HFFc6 (cell line): ENCODE measurements around the gene PRR7. TPM values are rescaled to one million over a fixed set of nuclear protein-coding genes. Genes with fewer than 3 reads are reported as not detected.

Experiments
- DNase-seq: peaks from one replicate; pipeline ENCODE4 v3.0.0-alpha.2; 2018
- H3K27ac Mint-ChIP-seq: 2 replicates; pipeline ENCODE4 v1.8.0; 2020; ENCODE audit warnings: mild to moderate bottlenecking, mixed read lengths
- H3K27me3 Mint-ChIP-seq: 2 replicates; pipeline ENCODE4 v1.8.0; 2021; ENCODE audit warnings: mild to moderate bottlenecking, moderate library complexity, mixed read lengths; ENCODE audit not compliant: insufficient read depth
- H3K36me3 Mint-ChIP-seq: 2 replicates; pipeline ENCODE4 v1.8.0; 2021; ENCODE audit warnings: low read depth, mixed read lengths
- H3K4me1 Mint-ChIP-seq: 2 replicates; pipeline ENCODE4 v1.8.0; 2020; ENCODE audit warnings: low read depth, mixed read lengths
- H3K4me3 Mint-ChIP-seq: 2 replicates; pipeline ENCODE4 v1.8.0; 2020; ENCODE audit warnings: mild to moderate bottlenecking, moderate library complexity, mixed read lengths
- H3K9me3 Mint-ChIP-seq: 2 replicates; pipeline ENCODE4 v1.8.0; 2020; ENCODE audit warnings: mild to moderate bottlenecking, mixed read lengths
- total RNA-seq, 6 experiments: library from RNA; stranded (reverse); fragmentation: NEBNext Ultra II Directional; extraction: Animal tissue kit (Norgen Biotek cat#: 25700); gene quantifications; 2 replicates in 1 of 6; 3 replicates in 5 of 6; pipeline ENCODE4 v1.2.3, GENCODE V29; 2021
- TF ChIP-seq, protein P1 (sequence below): fragments of 200-600 bp; sonication (generic); IDR thresholded peaks from 2 replicates; pipeline ENCODE4 v1.5.0; 2021; ENCODE audit warnings: antibody characterized with exemption, mild to moderate bottlenecking

Gene PRR7
- total RNA-seq, 6 experiments from 2014 or later, result 8.9 to 16.9 (median 10.4) TPM

GRCh38 chr5:177492841-177493240 is 46.2 kb downstream of the PRR7 start:
- Mint-ChIP-seq H3K36me3 (peaks cover 24% of the 10 kb centered on the region), H3K4me1 (peaks cover 41% of the 10 kb centered on the region), H3K27ac (peak overlapping the region; percentile 86), H3K4me3 (peak overlapping the region; percentile 66), H3K27me3 (peaks cover 5% of the 10 kb centered on the region), H3K9me3 (no peaks in the 10 kb centered on the region)
- DNase-seq, result no peak
- TF ChIP-seq, protein P1, sequence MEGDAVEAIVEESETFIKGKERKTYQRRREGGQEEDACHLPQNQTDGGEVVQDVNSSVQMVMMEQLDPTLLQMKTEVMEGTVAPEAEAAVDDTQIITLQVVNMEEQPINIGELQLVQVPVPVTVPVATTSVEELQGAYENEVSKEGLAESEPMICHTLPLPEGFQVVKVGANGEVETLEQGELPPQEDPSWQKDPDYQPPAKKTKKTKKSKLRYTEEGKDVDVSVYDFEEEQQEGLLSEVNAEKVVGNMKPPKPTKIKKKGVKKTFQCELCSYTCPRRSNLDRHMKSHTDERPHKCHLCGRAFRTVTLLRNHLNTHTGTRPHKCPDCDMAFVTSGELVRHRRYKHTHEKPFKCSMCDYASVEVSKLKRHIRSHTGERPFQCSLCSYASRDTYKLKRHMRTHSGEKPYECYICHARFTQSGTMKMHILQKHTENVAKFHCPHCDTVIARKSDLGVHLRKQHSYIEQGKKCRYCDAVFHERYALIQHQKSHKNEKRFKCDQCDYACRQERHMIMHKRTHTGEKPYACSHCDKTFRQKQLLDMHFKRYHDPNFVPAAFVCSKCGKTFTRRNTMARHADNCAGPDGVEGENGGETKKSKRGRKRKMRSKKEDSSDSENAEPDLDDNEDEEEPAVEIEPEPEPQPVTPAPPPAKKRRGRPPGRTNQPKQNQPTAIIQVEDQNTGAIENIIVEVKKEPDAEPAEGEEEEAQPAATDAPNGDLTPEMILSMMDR, result no peak

- Mint-ChIP-seq H3K4me1 (peaks cover 51% of the 10 kb centered on the region), H3K4me3 (peak overlapping the region; percentile 94), H3K9me3 (no peaks in the 10 kb centered on the region), H3K36me3 (peaks cover 21% of the 10 kb centered on the region), H3K27ac (peak overlapping the region; percentile 86), H3K27me3 (peaks cover 5% of the 10 kb centered on the region)
- TF ChIP-seq, protein P1, result no peak
- DNase-seq, result no peak
These were observed 47.3 kb downstream of the PRR7 start for GRCh38 chr5:177493795-177494345.

DNA sequence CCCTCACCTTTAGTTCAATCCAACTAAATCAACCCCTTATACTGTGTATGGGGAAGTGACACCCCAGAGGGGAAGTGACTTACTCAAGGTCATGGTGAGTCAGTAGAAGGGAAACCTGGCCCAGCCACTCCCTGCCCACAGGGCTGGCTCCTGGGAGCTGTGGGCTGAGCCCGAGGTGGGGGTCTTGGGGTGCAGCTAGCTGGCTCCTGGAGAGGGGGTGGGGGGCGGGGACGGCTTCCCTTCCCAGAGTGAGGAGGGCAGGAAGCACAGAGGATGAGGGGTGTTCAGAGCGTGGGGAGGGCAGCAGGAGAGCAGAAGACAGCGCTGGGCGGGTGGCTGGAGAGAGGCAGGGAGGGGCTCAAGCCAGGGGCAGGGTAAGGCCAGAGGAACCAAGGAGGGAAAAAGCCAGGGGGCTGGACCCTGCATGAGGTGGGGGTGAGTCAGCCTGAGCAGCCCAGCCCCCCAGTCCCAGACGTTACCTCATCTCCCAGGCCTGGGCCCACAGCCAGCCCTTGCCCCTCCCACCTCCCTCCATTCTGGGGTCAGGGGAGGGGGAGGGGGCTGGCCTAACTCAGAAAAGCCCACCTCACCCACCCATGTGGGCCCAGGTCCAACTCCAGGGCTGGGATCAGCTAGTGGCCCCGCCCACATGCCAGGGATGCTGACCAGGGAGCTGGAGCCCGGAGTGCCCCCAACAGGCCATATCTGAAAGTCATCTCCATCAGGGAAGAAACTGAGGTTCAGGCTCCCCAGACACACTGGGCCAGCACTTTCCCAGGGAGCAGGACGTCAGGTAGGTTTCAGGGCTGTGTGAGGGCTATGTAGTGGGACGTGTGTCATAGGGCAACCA is 48.0 kb downstream of the PRR7 start:
- Mint-ChIP-seq H3K27me3 (peaks cover 5% of the 10 kb centered on the region), H3K4me1 (peaks cover 55% of the 10 kb centered on the region), H3K36me3 (peaks cover 21% of the 10 kb centered on the region), H3K9me3 (no peaks in the 10 kb centered on the region), H3K27ac (peak overlapping the region; percentile 86), H3K4me3 (peak overlapping the region; percentile 94)
- peak; percentile 87 for DNase-seq
- TF ChIP-seq, protein P1, result peak; percentile 68

DNA sequence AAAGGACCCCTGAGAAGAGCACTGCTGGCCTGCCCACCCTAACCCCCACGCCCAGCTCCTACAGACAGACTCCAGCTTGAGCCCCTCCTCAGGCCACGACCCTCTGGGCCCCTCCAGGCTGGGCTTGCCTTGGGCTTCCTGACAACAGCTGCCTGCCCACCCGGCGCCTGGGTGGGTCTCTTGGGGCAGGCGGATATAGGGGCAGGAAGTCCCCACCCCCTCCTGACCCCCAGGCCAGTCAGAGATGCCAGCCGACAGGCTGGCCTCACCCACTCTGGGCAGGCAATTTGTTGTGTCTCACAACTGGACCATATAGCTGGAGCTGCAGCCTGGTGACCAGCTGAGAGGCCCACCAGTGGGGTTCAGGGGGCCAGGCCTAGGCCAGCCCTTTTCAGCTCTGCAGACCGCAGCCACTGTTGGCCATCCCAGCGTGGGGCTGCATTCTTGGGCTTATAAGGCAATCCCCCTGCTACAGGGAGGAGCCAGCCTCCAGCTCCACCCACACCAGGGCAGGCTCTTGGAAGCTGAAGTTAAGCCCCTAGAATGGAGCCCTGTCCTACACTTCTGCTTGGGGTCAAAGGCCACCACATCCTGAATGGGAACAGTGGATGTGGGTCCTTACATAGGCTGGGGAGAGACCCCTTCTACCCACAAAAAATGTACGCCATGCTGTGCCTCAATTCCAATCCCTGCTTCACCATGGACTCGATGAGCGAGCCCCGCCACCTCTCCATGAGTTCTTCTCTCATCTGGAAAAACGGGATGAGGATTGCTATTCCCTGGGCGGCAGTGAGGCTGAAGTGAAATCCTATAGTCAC is 48.8 kb downstream of the PRR7 start:
- peak; percentile 78 for DNase-seq
- peak overlapping the region; percentile 87 for H3K27ac Mint-ChIP-seq
- H3K4me1 Mint-ChIP-seq, result peaks cover 64% of the 10 kb centered on the region
- H3K27me3 Mint-ChIP-seq, result peaks cover 7% of the 10 kb centered on the region
- peak overlapping the region; percentile 94 for H3K4me3 Mint-ChIP-seq
- TF ChIP-seq, protein P1, result no peak
- H3K36me3 Mint-ChIP-seq, result peaks cover 21% of the 10 kb centered on the region
- no peaks in the 10 kb centered on the region for H3K9me3 Mint-ChIP-seq

DNA sequence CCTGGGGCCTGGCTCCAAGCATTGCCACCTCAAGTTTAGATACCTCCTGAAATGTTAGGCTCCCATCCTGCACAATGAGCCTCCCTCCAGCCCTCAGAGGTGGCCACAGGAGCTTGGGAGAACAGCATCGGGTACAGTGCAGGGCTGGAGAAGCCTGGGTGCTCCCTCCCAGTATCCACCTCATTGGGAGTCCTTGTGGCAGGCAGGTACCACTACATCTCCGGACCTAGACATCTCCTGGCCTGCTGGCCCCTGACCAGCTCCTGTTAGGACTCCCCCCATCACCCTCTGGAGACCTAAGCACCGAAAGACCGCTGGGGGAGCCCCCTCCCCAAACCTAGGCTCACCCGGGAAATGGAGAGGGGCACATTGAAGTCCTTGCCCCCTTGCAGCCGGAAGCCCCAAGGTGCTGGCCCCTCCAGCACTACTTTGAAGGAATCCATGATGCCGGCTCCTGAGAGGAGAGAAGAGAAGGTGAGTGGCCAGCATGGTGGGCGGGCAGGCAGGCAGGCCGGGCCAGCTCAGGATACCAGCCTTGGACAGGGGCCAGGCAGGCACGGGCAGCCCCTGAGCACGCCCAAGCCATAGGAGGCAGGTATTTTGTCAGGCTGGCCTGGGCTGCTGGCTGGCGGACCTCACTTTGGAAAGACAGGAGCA is 49.6 kb downstream of the PRR7 start:
- Mint-ChIP-seq H3K27me3 (peaks cover 7% of the 10 kb centered on the region), H3K36me3 (peaks cover 18% of the 10 kb centered on the region), H3K4me3 (peak overlapping the region; percentile 94), H3K27ac (peak overlapping the region; percentile 87), H3K4me1 (peaks cover 70% of the 10 kb centered on the region), H3K9me3 (no peaks in the 10 kb centered on the region)
- TF ChIP-seq, protein P1, result peak; percentile 71
- peak; percentile 76 for DNase-seq
